Measurements from ENCODE around the gene CNOT4. TPM values are rescaled to one million over a fixed set of nuclear protein-coding genes. Genes with fewer than 3 reads are reported as not detected.

Gene CNOT4
- total and polyA plus RNA-seq, 8 donors: 4.6 to 50.2 (median 10.9) TPM

DNA sequence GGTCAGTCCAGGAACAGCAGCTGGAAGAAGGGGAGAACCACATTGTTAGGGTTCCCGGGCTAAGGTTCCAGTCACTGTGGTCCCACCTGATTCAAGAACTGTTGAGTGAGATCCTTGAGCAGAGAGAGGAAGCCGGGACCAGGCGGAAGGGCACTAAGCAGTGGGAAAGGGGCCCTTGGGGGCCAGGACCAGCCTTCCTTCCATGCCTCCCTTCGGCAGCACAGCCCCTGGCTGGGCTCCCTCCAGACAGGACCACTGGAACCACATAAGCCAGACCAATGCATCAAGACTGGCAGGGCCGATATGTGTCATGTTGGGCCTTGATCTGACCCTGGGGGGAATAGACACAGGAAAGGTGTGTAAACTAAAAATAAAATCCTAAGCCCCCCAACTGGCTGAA lies 172.4 kb downstream of the CNOT4 start:
- H3K36me3 ChIP-seq: no peaks in the 10 kb centered on the region
- no peak overlapping the region for H3K27ac ChIP-seq
- intact Hi-C loops (cut with DNase I; ENCODE audit: low total_unique reads): no loop called here
- no peaks in the 10 kb centered on the region for H3K27me3 ChIP-seq
- no peak overlapping the region for H3K4me3 ChIP-seq
- H3K4me1 ChIP-seq: peaks cover 0 to 12% (median 0%) of the 10 kb centered on the region in 4 donors
- no peaks in the 10 kb centered on the region for H3K9me3 ChIP-seq
- no peak for DNase-seq
- TF ChIP-seq EP300 (IDR thresholded peaks at IDR 0.05): no peak
- TF ChIP-seq POLR2A (IDR thresholded peaks at IDR 0.05): no peak
- TF ChIP-seq, protein P1, sequence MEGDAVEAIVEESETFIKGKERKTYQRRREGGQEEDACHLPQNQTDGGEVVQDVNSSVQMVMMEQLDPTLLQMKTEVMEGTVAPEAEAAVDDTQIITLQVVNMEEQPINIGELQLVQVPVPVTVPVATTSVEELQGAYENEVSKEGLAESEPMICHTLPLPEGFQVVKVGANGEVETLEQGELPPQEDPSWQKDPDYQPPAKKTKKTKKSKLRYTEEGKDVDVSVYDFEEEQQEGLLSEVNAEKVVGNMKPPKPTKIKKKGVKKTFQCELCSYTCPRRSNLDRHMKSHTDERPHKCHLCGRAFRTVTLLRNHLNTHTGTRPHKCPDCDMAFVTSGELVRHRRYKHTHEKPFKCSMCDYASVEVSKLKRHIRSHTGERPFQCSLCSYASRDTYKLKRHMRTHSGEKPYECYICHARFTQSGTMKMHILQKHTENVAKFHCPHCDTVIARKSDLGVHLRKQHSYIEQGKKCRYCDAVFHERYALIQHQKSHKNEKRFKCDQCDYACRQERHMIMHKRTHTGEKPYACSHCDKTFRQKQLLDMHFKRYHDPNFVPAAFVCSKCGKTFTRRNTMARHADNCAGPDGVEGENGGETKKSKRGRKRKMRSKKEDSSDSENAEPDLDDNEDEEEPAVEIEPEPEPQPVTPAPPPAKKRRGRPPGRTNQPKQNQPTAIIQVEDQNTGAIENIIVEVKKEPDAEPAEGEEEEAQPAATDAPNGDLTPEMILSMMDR (IDR thresholded peaks at IDR 0.05): no peak
- TF ChIP-seq POLR2AphosphoS5 (IDR thresholded peaks at IDR 0.05): no peak
- WGBS, 5 donors: 88 to 97% (median 91%) methylated on average over 4 to 5 of the region's 5 CpGs

DNA sequence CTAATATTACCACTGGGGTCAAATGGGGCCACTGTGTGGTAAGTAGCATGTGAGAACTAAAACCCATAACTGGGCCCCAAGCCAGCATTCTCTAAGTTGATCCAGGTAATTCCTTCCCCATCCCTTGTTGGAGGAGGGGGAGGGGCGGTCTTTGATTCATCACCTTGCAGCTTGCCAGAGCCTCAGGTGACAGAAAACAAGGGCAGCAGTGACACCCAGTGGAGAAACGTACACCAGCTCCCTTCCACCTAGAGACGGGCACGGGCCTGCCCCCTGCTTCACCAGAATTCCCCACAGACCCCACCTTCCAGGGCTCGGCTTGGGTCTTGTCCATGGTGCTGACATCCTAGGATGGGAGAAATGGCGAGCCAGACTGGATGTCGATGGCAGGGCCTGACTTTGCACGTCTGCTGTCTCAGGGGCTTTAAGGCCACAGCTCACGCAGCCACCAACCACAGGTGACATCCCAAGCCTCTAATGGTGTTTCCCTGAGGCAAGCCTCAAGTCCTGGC lies 174.2 kb downstream of the CNOT4 start:
- no peak overlapping the region for H3K4me3 ChIP-seq
- DNase-seq: peak; percentile 70 to 92
- peaks cover 0 to 12% (median 0%) of the 10 kb centered on the region in 4 donors for H3K4me1 ChIP-seq
- TF ChIP-seq, protein P1 (IDR thresholded peaks at IDR 0.05): peak in 5 of 7 experiments; percentile 19 to 68 (median 33)
- TF ChIP-seq POLR2AphosphoS5 (IDR thresholded peaks at IDR 0.05) (no peak), EP300 (IDR thresholded peaks at IDR 0.05) (no peak)
- no peaks in the 10 kb centered on the region for H3K36me3 ChIP-seq
- no peaks in the 10 kb centered on the region for H3K9me3 ChIP-seq
- intact Hi-C loops (cut with DNase I; ENCODE audit: low total_unique reads): no loop called here
- 15 to 23% (median 20%) methylated on average over 9 of the region's 9 CpGs for WGBS, 5 donors
- no peak overlapping the region for H3K27ac ChIP-seq
- H3K27me3 ChIP-seq: no peaks in the 10 kb centered on the region

DNA sequence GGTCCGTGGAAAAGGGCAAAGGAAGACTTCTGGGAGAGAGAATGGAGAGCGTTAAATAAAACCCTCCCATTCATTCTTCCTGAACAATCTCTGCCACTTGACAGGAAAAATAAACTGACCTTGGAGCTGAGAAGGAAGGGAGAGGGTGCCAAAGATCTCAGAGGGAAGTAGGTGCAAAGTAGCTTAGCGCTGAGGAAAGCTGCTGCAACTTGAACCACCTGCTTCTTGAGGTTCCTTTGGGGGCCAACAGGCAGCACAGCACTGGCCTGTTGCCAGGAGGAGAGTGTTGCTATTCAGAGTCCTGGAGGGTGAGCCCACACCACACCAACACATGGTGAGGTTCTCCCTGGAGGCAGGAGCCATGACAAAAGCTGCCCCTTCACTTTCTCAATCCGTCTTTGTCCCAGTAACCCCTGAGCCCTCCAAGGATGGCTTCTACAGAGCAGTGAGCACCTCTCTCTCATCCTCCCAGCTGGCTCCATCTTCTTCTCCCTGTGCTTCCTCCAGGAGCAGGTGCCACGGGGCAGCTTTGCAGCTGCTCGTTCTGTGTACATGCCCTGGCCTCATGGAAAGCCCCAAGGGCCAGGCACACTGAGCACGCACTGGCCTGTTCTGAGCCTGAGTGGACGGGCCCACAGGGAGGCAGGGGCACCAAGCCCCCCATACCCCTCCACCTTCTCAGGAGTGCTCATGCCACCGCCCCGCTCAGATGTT lies 174.9 kb downstream of the CNOT4 start:
- WGBS, 5 donors: 42 to 55% (median 50%) methylated on average over 10 of the region's 10 CpGs

DNA sequence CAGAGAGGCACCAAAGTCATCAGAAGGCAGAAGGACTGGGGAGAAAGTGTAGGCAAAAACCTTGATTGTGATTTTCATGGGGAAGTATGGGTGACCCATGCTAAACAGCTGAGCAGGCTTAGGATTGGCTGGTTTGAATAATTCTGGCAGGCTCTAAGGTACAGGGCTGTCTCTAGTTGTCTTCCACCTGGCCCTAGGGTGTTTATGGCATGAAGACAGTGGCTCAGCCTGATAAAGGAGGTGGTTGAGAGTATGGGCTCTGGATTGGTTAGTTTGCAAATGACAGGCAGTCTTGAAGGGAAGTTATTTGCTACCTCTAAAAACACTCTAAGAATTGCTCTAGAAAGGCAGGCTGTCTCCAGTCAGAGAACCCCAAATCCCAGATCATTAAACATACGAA lies 176.0 kb downstream of the CNOT4 start:
- DNase-seq: no peak
- TF ChIP-seq, protein P1 (IDR thresholded peaks at IDR 0.05): no peak
- no peak for TF ChIP-seq POLR2AphosphoS5 (IDR thresholded peaks at IDR 0.05)
- no peak for TF ChIP-seq EP300 (IDR thresholded peaks at IDR 0.05)
- no peak for TF ChIP-seq POLR2A (IDR thresholded peaks at IDR 0.05)
- intact Hi-C loops (cut with DNase I; ENCODE audit: low total_unique reads): no loop called here
- Histone ChIP-seq H3K36me3 (no peaks in the 10 kb centered on the region), H3K4me3 (no peak overlapping the region), H3K27me3 (no peaks in the 10 kb centered on the region), H3K27ac (no peak overlapping the region), H3K4me1 (peaks cover 0 to 12% (median 0%) of the 10 kb centered on the region in 4 donors), H3K9me3 (no peaks in the 10 kb centered on the region)
- WGBS, 5 donors: 85 to 95% (median 91%) methylated on average over 1 of the region's 1 CpG

More for the DNA sequence above, 174.9 kb downstream of the CNOT4 start:
- TF ChIP-seq EP300 (IDR thresholded peaks at IDR 0.05): no peak
- TF ChIP-seq, protein P1 (IDR thresholded peaks at IDR 0.05): no peak
- TF ChIP-seq POLR2A (IDR thresholded peaks at IDR 0.05): no peak
- no peak for TF ChIP-seq POLR2AphosphoS5 (IDR thresholded peaks at IDR 0.05)
- H3K9me3 ChIP-seq: no peaks in the 10 kb centered on the region
- H3K4me3 ChIP-seq: no peak overlapping the region
- intact Hi-C loops (cut with DNase I; ENCODE audit: low total_unique reads): no loop called here
- no peak overlapping the region for H3K27ac ChIP-seq
- H3K4me1 ChIP-seq: peaks cover 0 to 12% (median 0%) of the 10 kb centered on the region in 4 donors
- no peak for DNase-seq
- no peaks in the 10 kb centered on the region for H3K27me3 ChIP-seq
- no peaks in the 10 kb centered on the region for H3K36me3 ChIP-seq

Measured in stomach (tissue), 9 donors.